ENCODE data around the gene CNOT6. TPM values are rescaled to one million over a fixed set of nuclear protein-coding genes. Genes with fewer than 3 reads are reported as not detected.

CNOT6 gene
- polyA plus RNA-seq, 1 of the 3 experiments (the other 2 are of a cell fraction) = 17.1 TPM

DNA sequence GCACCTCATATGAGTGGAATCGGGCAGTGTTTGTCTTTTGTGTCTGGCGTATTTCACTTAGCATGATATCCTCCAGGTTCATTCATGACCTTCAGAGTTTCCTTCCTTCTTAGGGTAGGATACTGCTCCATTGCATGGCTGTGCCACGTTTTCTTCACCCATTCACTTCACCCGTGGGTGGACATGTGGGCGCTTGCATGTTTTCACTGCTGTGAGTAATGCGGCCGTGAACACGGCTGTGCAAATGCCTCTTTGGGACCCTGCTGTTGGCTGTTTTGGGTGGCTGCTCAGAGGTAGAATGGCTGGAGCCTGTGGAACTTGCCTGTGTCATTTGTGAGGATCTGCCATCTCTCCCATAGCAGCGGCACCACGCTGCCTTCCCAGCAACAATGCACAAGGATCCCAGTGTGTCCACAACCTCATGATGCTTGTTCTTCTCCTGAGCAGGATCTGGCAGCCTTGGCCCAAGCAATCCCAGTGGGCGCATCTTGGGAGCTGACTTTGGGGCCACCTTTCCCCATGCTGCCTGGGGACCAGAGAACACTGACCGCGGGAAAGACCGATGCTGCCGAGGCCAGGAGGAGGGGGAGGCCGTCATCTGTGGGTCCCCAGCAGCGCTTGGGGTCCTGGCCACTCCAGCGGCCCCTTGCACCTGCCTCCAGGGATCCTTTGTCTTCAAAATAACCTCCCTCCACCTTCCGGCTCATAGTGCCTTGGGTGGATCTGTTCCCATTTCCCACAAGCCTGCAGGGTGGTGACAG, 99.4 kb downstream of the CNOT6 start:
- peak; percentile 13 for DNase-seq
- Histone ChIP-seq H3K9me2 (no peaks in the 10 kb centered on the region), H3K4me1 (ENCODE audit: control insufficient read depth in 1 of 2, insufficient read depth in 2 of 2, low read depth in 1 of 2, low read length in 1 of 2) (no peaks in the 10 kb centered on the region), H4K20me1 (ENCODE audit: insufficient read depth) (no peaks in the 10 kb centered on the region), H3K79me2 (ENCODE audit: insufficient read depth) (no peaks in the 10 kb centered on the region), H2AFZ (ENCODE audit: low read depth) (no peak overlapping the region), H3K4me2 (no peak overlapping the region), H3K4me3 (ENCODE audit: low read depth in 2 of 2, low read length in 1 of 2) (no peak overlapping the region), H3F3A (replicated peaks; ENCODE audit: insufficient read depth) (no peaks in the 10 kb centered on the region), H3K36me3 (replicated peaks in 1 of 2; ENCODE audit: control insufficient read depth in 1 of 2, insufficient read depth in 2 of 2, low read length in 1 of 2) (no peaks in the 10 kb centered on the region), H3K27ac (ENCODE audit: low read depth in 2 of 2, low read length in 1 of 2) (no peak overlapping the region), H3K9me3 (no peaks in the 10 kb centered on the region), H3K9ac (no peak overlapping the region), H3K27me3 (ENCODE audit: insufficient read depth) (peaks cover 48% of the 10 kb centered on the region; the same call in 1 of the 2 replicates)
- POLR2A ChIA-PET = no interaction called here
- WGBS (ENCODE audit: low lambda C conversion rate) = 56% methylated on average over 13 of the region's 19 CpGs
- no peak for TF ChIP-seq RFX5 (IDR thresholded peaks at IDR 0.05; ENCODE audit: low read length)
- TF ChIP-seq, protein P1, sequence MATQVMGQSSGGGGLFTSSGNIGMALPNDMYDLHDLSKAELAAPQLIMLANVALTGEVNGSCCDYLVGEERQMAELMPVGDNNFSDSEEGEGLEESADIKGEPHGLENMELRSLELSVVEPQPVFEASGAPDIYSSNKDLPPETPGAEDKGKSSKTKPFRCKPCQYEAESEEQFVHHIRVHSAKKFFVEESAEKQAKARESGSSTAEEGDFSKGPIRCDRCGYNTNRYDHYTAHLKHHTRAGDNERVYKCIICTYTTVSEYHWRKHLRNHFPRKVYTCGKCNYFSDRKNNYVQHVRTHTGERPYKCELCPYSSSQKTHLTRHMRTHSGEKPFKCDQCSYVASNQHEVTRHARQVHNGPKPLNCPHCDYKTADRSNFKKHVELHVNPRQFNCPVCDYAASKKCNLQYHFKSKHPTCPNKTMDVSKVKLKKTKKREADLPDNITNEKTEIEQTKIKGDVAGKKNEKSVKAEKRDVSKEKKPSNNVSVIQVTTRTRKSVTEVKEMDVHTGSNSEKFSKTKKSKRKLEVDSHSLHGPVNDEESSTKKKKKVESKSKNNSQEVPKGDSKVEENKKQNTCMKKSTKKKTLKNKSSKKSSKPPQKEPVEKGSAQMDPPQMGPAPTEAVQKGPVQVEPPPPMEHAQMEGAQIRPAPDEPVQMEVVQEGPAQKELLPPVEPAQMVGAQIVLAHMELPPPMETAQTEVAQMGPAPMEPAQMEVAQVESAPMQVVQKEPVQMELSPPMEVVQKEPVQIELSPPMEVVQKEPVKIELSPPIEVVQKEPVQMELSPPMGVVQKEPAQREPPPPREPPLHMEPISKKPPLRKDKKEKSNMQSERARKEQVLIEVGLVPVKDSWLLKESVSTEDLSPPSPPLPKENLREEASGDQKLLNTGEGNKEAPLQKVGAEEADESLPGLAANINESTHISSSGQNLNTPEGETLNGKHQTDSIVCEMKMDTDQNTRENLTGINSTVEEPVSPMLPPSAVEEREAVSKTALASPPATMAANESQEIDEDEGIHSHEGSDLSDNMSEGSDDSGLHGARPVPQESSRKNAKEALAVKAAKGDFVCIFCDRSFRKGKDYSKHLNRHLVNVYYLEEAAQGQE (IDR thresholded peaks at IDR 0.05; ENCODE audit: low read depth, low read length) = no peak
- TF ChIP-seq RAD21 (IDR thresholded peaks at IDR 0.05; ENCODE audit: low read length) = no peak
- TF ChIP-seq NRF1 (IDR thresholded peaks at IDR 0.05; ENCODE audit: low read depth, low read length) = no peak
- TF ChIP-seq, protein P2, sequence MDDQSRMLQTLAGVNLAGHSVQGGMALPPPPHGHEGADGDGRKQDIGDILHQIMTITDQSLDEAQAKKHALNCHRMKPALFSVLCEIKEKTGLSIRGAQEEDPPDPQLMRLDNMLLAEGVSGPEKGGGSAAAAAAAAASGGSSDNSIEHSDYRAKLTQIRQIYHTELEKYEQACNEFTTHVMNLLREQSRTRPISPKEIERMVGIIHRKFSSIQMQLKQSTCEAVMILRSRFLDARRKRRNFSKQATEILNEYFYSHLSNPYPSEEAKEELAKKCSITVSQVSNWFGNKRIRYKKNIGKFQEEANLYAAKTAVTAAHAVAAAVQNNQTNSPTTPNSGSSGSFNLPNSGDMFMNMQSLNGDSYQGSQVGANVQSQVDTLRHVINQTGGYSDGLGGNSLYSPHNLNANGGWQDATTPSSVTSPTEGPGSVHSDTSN (IDR thresholded peaks at IDR 0.05) = no peak
- TF ChIP-seq TEAD4 (IDR thresholded peaks at IDR 0.05; ENCODE audit: borderline replicate concordance, insufficient read depth) = no peak
- no peak for TF ChIP-seq POLR2AphosphoS5 (IDR thresholded peaks at IDR 0.05; ENCODE audit: low read depth, low read length)
- CTCF ChIA-PET = interaction anchor here (0.6 to 5.4 kb wide), 2 partner anchors 12 to 13 kb away, joined by 3 to 21 read pairs; no protein-coding TSS in a partner anchor

DNA sequence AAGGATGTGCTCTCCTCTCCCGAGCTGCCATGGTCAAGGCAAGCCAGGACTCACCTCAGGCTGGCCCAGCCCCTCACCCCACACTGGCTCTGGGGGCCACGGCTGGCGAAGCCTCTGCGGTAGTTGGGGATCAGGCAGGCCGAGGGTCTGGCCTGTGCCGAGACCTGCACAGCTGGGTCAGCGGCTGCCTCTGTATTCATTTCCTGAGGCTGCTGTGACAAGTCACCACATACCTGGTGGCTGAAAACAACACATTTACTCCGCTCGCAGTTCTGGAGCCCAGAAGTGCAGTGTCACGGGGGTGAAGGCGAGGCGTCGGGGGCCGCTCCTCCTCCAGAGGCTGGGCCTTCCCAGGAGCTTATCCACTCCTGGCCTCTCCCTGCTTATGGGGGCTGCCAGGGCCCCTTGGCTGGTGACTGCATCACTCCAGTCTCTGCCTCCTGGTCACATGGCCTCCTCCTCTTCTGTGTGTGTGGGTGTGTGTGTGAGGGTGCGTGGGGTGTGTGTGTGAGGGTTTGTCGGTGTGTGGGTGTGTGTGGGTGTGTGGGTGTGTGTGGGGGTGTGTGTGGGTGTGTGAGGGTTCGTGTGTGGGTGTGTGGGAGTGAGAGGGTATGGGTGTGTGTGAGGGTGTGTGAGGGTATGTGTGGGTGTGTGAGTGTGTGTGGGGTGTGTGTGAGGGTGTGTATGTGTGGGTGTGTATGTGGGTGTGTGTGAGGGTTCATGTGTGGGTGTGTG, 100.3 kb downstream of the CNOT6 start:
- no peak overlapping the region for H3K4me3 ChIP-seq (ENCODE audit: low read depth in 2 of 2, low read length in 1 of 2)
- H3K4me1 ChIP-seq (ENCODE audit: control insufficient read depth in 1 of 2, insufficient read depth in 2 of 2, low read depth in 1 of 2, low read length in 1 of 2) = no peaks in the 10 kb centered on the region
- no peak overlapping the region for H3K27ac ChIP-seq (ENCODE audit: low read depth in 2 of 2, low read length in 1 of 2)
- POLR2A ChIA-PET = no interaction called here
- TF ChIP-seq SMC3 (IDR thresholded peaks at IDR 0.05; ENCODE audit: low read depth, low read length) (no peak), YY1 (IDR thresholded peaks at IDR 0.05; ENCODE audit: low read depth) (no peak), RCOR1 (IDR thresholded peaks at IDR 0.05; ENCODE audit: low read length) (no peak), POLR2AphosphoS5 (IDR thresholded peaks at IDR 0.05; ENCODE audit: low read depth, low read length) (no peak), SIN3A (IDR thresholded peaks at IDR 0.05; ENCODE audit: borderline replicate concordance, low read depth, low read length) (no peak), ELF1 (IDR thresholded peaks at IDR 0.05) (no peak), FOXM1 (IDR thresholded peaks at IDR 0.05; ENCODE audit: low read depth) (no peak), TAF1 (IDR thresholded peaks at IDR 0.05; ENCODE audit: borderline replicate concordance, low read depth, low read length) (no peak), TEAD4 (IDR thresholded peaks at IDR 0.05; ENCODE audit: borderline replicate concordance, insufficient read depth) (no peak), NFIC (IDR thresholded peaks at IDR 0.05; ENCODE audit: borderline replicate concordance) (no peak), RFX5 (IDR thresholded peaks at IDR 0.05; ENCODE audit: low read length) (no peak)
- TF ChIP-seq, protein P3, sequence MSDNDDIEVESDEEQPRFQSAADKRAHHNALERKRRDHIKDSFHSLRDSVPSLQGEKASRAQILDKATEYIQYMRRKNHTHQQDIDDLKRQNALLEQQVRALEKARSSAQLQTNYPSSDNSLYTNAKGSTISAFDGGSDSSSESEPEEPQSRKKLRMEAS (IDR thresholded peaks at IDR 0.05; ENCODE audit: low read depth) = no peak
- TF ChIP-seq, protein P4, sequence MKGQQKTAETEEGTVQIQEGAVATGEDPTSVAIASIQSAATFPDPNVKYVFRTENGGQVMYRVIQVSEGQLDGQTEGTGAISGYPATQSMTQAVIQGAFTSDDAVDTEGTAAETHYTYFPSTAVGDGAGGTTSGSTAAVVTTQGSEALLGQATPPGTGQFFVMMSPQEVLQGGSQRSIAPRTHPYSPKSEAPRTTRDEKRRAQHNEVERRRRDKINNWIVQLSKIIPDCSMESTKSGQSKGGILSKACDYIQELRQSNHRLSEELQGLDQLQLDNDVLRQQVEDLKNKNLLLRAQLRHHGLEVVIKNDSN (IDR thresholded peaks at IDR 0.05; ENCODE audit: borderline replicate concordance, low read depth) = no peak
- H4K20me1 ChIP-seq (ENCODE audit: insufficient read depth) = no peaks in the 10 kb centered on the region
- H3F3A ChIP-seq (replicated peaks; ENCODE audit: insufficient read depth) = no peaks in the 10 kb centered on the region
- no peaks in the 10 kb centered on the region for H3K79me2 ChIP-seq (ENCODE audit: insufficient read depth)
- no peaks in the 10 kb centered on the region for H3K36me3 ChIP-seq (replicated peaks in 1 of 2; ENCODE audit: control insufficient read depth in 1 of 2, insufficient read depth in 2 of 2, low read length in 1 of 2)
- H3K27me3 ChIP-seq (ENCODE audit: insufficient read depth) = peaks cover 39% of the 10 kb centered on the region; the same call in 1 of the 2 replicates
- DNase-seq = peak; percentile 9
- no peak overlapping the region for H3K9ac ChIP-seq
- WGBS (ENCODE audit: low lambda C conversion rate) = 32% methylated on average over 3 of the region's 17 CpGs
- no peaks in the 10 kb centered on the region for H3K9me2 ChIP-seq
- H3K9me3 ChIP-seq = no peaks in the 10 kb centered on the region
- CTCF ChIA-PET = interaction anchor here (0.6 to 1.2 kb wide), 2 partner anchors 12 kb away, joined by 3 read pairs; no protein-coding TSS in a partner anchor
- H2AFZ ChIP-seq (ENCODE audit: low read depth) = no peak overlapping the region
- H3K4me2 ChIP-seq = no peak overlapping the region
